ENCODE data around the gene AGTRAP.

- no peak for TF ChIP-seq CTCF (IDR thresholded peaks at IDR 0.05)
- no peak for TF ChIP-seq POLR2A (IDR thresholded peaks at IDR 0.05)
Observed at GRCh38 chr1:11779715-11780379, 43.9 kb downstream of the AGTRAP start.

All from adrenal gland (tissue), 5 donors.